GM20431 (cell line): ENCODE results near the gene GRAMD1C.
"Not testable (repeated sequence)": the region's sequence is repeated elsewhere in the genome, so short reads cannot be mapped to it uniquely, and the experiment has no call there.

ENCODE experiments used
- in situ Hi-C: fragments of 300-500 bp; cut with MseI, MboI; formaldehyde crosslinking; loops from one replicate; pipeline ENCODE4 v1.15.0; 2020; ENCODE audit warnings: low sequenced_read_pairs; ENCODE audit not compliant: unreplicated experiment

The GRAMD1C gene

DNA sequence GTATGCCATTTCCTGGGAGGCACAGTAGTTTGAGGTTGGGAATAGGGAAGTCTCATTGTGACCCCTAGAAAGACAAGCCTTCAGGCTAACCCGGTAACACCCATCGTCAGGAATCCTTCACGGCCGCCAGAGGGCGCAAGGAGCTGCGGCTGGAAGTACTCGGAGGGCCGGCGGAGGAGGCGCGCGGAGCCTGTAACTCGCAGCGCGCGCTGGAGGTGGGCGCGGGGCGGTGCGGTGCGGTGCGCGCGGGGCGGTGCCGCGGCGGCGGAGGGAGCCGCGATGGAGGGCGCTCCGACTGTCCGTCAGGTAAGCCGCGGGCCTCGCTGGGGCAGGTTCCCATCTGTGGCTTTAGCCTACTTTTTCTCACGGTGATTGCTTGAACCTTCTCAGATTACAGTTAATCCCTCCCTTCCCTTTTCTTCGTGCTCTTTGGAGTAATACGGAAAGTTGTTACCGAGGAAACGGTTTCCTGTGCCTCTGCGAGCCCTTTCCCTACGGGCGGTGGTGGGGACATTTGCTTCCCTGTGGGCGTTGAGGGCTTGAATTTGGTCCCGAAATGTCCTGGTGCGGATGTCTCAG, at the start of gene GRAMD1C:
GRAMD1C (plus strand) TSS at position 158 of the 579 bp plus-strand sequence; CDS start at position 280, 122 bp downstream.
- in situ Hi-C loops: no loop called here

DNA sequence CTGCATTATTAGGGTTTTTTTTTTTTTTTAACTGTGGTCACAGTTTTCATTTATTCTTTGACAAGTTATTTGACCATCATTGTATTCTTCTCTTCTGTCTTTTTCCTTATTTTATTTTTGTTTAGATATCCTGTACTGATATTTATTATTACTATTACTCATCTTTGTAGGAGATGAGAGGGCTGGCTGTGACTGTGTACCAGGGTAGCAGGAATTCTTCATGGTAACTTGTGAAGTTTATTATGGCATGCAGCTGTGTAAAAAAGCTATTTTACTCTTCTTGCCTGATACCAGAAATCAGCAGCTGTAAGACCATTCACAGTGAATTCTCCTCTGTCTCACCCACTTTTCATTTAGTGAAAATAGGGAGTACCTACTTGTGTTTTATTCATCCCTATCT, 47.2 kb upstream of the GRAMD1C start:
- in situ Hi-C loops: no loop called here

DNA sequence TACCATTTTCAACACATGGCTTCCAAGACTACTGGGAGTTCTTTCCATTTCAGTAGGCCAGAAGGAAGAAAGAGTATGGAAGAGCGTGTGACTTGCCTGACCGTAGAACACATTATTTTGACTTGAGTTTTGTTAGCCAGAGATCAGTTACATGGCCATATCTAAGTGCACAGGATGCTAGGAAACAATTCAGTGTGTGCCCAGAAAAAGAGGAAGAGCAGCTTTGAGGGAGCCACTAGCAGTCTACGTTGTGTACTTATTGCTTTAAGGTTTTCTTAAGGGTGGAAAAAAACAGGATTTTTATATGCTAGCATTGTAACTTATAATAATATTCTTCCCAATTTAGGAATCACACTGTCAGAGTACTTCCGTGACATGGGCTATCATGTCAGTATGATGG, 44.1 kb upstream of the GRAMD1C start:
- in situ Hi-C loops: no loop called here

DNA sequence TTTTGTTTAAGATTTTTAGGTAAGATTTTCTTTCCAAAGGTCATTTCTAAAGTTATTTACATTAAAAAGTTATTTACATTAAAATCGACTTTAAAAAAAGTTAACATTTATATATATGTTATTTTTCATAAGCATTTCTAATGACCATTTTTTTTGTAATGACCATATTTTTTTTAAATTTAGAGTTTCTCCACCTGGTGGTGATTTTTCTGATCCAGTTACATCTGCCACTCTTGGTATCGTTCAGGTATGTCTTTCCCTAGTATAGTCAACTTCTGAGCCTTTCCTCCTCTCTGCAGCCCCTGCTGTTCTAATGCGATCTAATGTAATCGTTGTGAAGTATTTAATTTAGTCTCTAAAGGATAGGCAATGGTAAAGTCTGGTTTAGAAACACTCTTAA, 42.9 kb upstream of the GRAMD1C start:
- in situ Hi-C loops: no loop called here

DNA sequence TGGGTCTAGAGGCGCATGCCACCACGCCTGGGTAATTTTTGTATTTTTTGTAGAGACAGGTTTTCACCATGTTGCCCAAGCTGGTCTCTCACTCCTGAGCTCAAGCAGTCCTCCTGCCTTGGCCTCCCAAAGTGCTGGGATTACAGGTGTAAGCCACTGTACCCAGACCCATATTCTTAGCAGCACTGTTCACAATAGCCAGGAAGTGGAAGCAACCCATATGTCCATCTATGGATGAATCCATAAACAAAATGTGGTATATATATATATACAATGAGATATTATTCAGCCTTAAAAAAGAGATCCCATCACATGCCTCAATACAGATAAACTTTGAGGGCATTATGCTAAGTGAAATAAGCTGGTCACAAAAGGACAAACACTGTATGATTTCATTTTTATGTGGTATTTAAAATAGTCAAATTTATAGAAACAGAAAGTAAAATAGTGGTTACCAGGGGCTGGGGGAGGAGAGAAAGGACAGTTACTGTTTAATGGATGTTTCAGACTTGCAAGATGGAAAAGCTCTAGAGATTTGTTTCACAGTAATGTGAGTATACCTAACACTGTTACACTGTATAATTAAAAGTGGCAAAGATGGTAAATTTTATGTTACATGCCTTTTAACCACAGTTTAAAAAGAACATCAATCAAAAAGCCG, 35.7 kb upstream of the GRAMD1C start:
- in situ Hi-C loops: no loop called here

DNA sequence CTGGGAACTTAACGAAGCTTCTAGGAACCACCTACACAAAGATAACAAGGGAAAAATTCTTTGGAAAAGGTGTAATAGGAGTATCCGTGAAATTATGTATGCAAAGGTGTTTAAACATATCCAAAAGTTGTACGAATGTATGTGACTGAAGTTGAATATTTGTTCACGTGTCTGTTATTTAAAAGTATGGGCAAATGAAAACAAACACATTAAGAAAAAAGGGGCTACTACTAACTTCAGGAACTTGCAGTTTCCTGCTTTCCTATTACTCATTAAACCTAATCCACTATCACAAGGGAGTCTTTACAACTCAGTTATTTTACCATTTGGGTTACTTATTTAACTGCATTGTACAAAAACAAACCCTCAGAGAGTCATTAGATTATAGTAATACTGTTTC, 33.9 kb upstream of the GRAMD1C start:
- in situ Hi-C loops: no loop called here

DNA sequence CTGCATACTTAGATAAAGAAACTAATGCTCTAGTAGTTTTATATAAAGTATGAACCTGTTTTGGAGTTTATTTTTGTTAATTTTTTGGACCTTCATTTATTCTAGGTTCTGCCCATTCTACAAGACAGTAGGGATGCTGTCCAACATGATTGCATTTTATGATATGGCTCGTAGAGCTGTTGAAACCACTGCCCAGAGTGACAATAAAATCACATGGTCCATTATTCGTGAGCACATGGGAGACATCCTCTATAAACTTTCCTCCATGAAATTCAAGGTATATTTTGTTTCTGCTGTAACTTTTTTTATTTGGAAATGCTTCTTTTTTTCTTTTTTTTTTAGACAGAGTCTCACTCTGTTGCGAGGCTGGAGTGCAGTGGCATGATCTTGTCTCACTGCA, 33.3 kb upstream of the GRAMD1C start:
- in situ Hi-C loops: no loop called here

DNA sequence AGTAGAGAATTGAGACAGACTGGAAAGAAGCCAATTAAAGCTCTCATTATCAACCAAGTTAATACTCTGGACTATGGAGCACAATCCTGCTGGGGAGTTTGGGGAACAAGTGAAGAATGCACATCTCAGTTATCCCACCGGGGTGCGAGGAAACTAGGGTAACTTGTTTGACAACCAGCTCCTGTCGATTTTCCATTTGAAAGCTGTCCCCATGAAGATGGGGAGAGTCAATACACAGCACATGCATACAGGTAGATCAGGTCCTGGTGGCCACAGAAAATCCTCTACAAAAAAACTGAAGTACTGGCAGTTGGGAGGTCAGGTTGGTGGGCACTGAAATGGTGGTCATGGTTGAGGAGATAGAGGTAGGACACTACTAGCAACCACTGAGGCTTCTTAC, 25.7 kb upstream of the GRAMD1C start:
- in situ Hi-C loops: no loop called here

DNA sequence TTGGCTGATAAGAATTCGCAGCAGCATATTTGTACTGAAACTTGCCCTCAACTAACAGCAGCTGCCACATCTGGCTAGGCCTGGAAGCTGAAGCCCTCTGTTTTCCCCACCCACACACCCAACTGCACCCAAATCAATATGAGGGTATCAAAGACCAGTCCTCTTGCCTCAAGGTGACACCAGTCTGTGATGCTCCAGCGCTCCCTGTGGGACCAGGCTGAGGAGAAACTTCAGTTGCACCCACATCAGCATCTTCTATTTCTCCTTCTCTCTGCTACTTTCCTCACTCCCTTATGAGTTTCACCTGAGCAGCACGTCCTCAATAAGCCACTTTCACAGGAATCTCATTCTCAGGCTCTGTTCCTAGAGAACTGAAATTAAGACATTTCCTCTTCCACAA, 18.7 kb upstream of the GRAMD1C start:
- in situ Hi-C loops: no loop called here

DNA sequence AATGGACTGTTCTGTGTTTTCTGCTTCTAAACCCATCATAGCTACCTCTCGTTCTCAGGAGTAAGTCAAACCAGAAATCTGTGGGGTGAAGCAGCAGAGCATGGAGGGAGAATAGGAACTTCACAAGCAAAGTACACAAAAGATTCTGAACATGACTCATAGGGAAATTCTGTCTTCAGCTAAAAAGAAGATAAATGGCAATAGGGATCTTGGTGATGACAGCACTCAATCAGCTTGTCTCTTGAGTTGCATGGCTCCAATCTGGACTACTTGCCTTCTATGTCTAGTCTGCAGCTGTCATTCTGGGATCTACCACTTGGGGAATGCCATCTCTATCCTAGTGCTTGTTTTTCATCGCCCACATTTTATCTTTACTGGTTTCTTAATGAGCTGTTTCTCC, 13.5 kb upstream of the GRAMD1C start:
- in situ Hi-C loops: no loop called here

DNA sequence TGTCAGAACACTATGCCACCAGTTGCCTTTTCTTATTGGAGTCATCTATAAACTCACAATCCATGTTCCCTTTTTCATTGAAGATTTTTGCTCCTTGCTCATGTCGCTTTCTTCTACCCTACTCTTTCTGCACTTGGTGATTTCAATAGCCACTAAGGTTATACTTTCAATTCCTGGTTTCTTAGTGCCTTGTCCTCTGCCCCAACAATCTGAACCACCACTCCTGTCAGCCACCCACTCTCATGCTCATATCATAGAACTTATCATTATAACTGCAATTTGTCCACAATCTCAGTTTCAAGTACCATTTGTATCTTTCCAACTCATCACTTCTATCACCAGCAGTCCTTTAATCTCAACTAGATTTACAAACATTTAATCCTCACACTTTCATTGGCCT, 10.0 kb upstream of the GRAMD1C start:
- in situ Hi-C loops: no loop called here

DNA sequence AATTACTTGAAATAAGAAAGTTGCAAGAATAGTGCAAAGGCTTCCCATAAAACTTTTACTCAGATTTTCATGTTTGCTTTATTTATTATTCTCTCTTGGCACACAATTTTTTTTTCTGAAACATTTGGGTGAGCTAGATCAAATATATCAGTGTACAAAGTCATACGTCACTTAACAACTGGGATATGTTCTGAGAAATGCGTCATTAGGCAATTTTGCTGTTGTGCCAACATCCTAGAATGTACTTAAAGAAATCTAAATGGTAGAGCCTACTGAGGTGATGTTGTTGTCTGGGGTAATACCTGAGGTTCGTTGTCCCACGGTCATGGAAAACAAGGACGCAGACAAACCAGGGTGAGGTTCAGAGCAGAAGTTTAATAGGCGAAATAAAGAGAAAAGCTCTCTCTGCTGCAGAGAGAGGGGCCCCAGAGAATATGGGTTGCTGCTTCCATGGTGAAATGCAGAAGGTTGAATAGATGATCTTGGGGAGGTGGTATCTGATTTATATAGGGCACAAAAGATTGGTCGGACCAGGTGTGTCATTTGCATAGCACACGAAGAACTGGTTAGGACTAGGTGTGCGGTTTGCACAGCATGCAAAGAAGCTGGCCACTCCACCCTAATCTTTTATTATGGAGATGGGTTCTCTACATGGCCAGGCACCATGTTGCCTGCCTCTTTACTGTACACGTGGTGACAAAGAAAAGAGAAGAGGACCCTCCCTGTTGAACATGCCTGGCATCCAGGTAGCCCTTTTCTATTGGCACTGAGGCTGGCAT, 8.8 kb upstream of the GRAMD1C start:
- in situ Hi-C loops: no loop called here

DNA sequence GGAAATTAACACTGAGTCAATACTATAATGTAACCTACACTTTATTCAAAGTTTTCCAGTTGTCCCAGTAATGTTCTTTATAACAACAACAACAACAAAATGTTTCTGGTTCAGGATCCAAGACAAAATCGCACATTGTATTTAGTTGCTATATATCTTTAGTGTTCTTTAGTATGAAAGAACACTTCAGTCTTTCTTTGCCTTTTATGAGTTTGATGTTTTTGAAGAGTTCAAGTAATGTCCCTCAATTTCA, 7.6 kb upstream of the GRAMD1C start:
- in situ Hi-C loops: no loop called here

DNA sequence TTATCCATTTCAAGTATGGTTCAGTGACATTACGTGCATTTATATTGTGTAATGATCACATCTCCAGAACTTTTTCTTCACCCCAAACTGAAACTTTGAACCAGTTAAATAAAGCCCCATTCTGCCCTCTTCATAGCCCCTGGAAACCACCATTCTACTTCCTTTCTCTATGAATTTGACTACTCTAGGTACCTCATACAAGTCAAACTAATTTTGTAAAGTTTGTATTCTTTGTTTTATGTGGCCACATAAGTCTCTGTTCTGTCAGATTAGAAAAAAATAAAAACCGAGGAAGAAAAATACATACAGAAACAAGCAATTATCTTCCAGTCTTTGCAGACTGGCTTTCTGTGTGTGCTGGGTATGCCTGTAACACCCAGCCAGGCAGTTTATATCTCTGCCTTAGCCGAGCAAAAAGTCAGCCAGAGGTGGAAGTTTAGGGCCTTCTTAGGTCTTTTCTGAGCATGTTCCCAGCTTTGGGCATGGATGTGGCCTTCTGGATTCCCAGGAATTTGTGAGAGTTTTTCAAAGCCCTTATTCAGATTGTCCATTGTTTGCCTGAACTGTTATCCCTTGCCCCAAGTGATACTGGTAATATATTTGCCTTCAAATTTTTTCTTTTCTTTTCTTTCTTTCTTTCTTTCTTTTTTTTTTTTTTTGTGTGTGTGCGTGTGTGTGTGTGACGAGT, 6.0 kb upstream of the GRAMD1C start:
- in situ Hi-C loops: no loop called here

DNA sequence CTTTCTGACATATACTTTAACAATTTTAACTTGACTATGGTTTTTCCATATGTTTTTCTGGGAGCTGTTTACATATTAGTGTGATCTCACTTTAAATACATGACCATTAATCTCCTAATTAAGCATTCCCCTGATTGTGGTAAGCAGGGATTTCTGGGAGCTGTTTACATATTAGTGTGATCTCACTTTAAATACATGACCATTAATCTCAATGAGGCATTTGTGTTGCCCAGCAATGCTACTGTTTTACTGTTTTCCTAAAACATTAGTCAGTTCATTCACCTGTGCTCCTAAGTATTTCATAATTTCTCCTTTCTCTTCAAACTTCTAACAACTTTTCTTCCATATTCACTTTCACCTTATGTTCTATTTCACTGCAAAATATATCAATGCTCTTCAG, 3.6 kb upstream of the GRAMD1C start:
- in situ Hi-C loops: no loop called here

DNA sequence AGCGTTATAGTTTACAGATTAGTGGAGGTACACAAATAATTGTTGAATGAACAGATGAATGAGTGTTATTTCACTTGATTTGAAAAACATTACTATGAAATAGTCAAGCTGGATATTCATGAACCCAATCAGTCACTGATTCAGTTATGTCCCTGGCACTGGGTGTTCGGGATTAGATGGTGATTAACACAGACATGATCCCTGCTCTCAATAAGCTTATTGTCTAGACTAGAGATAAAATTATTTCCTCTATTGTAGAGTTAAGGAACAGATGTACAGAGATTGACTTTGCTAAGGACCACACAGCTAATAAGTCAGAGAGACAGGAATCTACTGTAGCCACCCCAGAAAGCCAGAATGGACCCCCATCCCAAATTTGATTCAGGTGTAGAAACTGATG, 963 bp downstream of the GRAMD1C start:
- in situ Hi-C loops: no loop called here

DNA sequence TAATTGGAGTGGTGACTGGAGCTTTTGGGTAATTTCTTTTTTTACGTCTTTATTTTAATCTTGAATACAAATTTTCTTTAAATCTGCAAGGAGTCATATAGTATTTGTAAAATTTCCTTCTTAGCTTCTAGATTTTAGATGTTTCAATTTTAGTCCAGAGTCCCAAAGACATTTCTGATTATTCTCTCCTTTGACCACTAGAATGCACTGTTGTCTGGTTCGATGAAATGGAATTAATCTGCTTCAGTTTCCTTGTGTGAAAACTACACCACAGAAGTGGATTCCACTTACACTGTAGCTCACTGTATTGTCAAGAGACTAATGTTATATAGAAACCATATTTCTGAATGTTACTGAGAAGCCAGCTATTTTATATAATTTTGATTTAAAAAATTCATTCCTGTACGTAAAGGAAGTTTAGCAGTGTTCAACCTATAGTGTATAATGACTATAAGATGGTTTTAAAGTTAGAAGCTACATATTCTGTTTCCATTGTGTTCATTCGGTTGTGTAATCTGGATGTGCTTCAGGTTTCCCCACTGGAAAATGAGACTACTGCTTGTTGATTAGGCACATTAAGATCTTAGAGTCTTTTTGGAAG, 6.1 kb downstream of the GRAMD1C start:
- in situ Hi-C loops: no loop called here

DNA sequence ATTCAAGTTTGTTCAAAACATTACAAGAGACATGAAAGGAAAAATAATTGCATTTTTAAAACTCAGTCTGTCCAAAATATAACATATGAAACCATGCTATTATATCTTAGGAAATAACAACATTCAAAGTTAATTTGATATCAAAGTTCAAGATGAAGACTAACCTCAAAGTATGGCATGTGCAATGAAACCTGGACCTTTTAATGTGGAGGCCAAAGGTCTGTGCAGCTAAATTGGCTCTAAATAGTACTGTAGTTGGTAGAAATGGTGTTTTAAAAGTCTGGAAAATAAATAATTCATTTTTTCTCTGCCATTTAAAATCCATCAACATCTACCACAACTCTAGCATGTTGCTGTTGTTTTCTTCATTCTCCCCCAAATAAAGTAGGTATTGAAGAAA, 8.7 kb downstream of the GRAMD1C start:
- in situ Hi-C loops: no loop called here

DNA sequence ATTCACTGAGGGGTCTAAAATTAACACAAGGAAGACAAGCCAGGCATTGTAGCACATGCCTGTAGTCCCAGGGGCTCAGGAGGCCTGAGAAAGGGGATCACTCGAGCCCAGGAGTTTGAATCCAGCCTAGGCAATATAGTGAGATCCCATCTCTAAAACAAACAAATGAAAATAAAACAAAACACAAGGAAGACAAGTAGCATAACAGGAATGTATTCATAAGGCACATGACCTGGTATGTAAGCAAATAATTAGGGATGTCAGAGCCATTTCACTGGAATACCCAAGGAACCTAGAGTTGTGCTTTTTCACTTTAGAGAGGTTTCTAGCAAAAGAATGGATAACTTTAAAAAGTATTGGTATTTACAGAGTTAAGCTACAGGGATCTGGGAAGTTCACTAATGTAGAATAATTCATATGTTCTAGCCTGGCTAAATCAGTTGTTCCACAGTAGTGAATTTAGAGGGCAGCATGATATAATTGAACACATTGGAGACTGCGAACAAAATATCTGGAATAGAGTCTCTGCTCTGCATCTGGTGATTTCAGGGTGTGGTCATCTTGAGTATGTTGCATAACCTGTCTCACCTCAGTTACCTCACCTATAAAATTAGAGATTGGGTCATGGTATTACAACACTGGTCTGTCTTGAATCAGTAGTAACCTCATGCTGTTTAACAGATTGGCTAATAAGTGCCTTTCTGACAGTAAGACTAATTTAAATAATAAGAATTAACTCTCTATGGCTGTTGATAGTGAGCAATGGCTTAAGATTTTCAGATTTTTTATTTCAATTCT, 9.3 kb downstream of the GRAMD1C start:
- in situ Hi-C loops: no loop called here

DNA sequence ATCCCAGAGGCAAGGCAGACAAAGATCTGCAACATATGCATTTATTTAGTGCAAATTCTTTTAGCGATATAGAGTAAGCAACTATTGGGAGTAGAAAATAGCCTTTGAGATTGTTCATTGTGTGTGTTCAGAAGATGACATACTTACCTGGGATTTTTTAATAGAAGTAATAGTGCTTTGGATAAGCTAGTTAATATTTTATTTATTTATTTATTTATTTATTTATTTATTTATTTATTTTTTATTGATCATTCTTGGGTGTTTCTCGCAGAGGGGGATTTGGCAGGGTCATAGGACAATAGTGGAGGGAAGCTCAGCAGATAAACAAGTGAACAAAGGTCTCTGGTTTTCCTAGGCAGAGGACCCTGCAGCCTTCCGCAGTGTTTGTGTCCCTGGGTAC, 10.5 kb downstream of the GRAMD1C start:
- in situ Hi-C loops: not testable (repeated sequence)
